Kidney epithelial cell (primary cell): ENCODE data around the gene LRRC53. TPM values are rescaled to one million over a fixed set of nuclear protein-coding genes. Genes with fewer than 3 reads are reported as not detected.

Experiments used
- DNase-seq: peaks from one replicate; pipeline ENCODE4 v3.0.0-alpha.2; 2010; ENCODE audit warnings: low read depth
- H3K27me3 ChIP-seq: 2 replicates; pipeline ENCODE4 v1.6.0; 2011; ENCODE audit warnings: low read length; ENCODE audit not compliant: control insufficient read depth, insufficient read depth
- H3K36me3 ChIP-seq: 2 replicates; pipeline ENCODE4 v1.5.1; 2011; ENCODE audit warnings: low read length; ENCODE audit not compliant: control insufficient read depth, insufficient read depth
- H3K4me3 ChIP-seq: 2 replicates; pipeline ENCODE4 v1.5.1; 2011; ENCODE audit warnings: low read depth, mild to moderate bottlenecking, control low read depth, low read length
- CTCF ChIP-seq: IDR thresholded peaks from 2 replicates; pipeline ENCODE4 v1.5.1; 2011; ENCODE audit warnings: mild to moderate bottlenecking, moderate library complexity, low read length, control low read depth, inconsistent platforms; ENCODE audit not compliant: insufficient read depth, poor library complexity, severe bottlenecking
- total RNA-seq: library from RNA; depleted of rRNA; stranded (reverse); fragments of >200 nt; gene quantifications from 2 replicates; pipeline ENCODE4 v1.2.3, GENCODE V29; 2015

LRRC53 gene
- not detected in 2 replicates for total RNA-seq

GRCh38 chr1:74512170-74512915 lies at the start of gene LRRC53:
LRRC53 (minus strand) TSS chr1:74512611; CDS start chr1:74483349, 29,262 bp downstream.
- Histone ChIP-seq H3K36me3 (no peaks in the 10 kb centered on the region), H3K27me3 (no peaks in the 10 kb centered on the region), H3K4me3 (no peak within 1 kb of the TSS)
- no peak for DNase-seq
- no peak for TF ChIP-seq CTCF

GRCh38 chr1:74549932-74550331 lies 37.5 kb upstream of the LRRC53 start:
- Histone ChIP-seq H3K27me3 (no peaks in the 10 kb centered on the region), H3K36me3 (no peaks in the 10 kb centered on the region), H3K4me3 (no peak overlapping the region)
- DNase-seq: no peak
- no peak for TF ChIP-seq CTCF

- no peak for TF ChIP-seq CTCF
- no peak for DNase-seq
- no peaks in the 10 kb centered on the region for H3K36me3 ChIP-seq
- H3K27me3 ChIP-seq: no peaks in the 10 kb centered on the region
- H3K4me3 ChIP-seq: no peak overlapping the region
Measured at GRCh38 chr1:74548961-74549750, 36.7 kb upstream of the LRRC53 start.

- no peak for TF ChIP-seq CTCF
- H3K27me3 ChIP-seq: no peaks in the 10 kb centered on the region
Measured at GRCh38 chr1:74545821-74546220, 33.4 kb upstream of the LRRC53 start.

GRCh38 chr1:74534241-74534640 lies 21.8 kb upstream of the LRRC53 start:
- Histone ChIP-seq H3K36me3 (no peaks in the 10 kb centered on the region), H3K27me3 (no peaks in the 10 kb centered on the region), H3K4me3 (no peak overlapping the region)
- no peak for DNase-seq
- no peak for TF ChIP-seq CTCF

More at GRCh38 chr1:74545821-74546220, 33.4 kb upstream of the LRRC53 start:
- Histone ChIP-seq H3K4me3 (no peak overlapping the region), H3K36me3 (no peaks in the 10 kb centered on the region)
- DNase-seq: no peak
